Measurements from ENCODE around the gene IMMP2L.

IMMP2L gene

DNA sequence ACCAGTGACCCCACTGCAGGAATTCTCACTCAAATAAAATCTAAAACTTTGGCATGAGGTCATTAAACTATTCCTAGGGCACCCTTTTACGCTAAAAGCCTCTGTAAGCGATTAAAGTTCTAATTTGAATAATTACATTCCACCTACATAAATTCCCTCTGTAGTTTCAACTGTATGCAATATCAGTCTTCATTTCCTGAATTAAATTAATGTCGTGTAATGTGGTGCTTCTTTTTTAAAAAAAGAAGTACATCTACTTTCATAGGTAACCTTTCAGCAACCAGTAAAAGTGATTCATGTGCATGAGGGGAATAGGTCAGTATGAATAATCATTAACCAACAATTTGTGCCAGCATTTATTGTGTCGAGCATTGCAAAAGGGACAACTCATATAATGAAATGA is 44.7 kb downstream of the IMMP2L start:
- DNase-seq (ENCODE audit: low read depth), result no peak
- TF ChIP-seq, protein P1, sequence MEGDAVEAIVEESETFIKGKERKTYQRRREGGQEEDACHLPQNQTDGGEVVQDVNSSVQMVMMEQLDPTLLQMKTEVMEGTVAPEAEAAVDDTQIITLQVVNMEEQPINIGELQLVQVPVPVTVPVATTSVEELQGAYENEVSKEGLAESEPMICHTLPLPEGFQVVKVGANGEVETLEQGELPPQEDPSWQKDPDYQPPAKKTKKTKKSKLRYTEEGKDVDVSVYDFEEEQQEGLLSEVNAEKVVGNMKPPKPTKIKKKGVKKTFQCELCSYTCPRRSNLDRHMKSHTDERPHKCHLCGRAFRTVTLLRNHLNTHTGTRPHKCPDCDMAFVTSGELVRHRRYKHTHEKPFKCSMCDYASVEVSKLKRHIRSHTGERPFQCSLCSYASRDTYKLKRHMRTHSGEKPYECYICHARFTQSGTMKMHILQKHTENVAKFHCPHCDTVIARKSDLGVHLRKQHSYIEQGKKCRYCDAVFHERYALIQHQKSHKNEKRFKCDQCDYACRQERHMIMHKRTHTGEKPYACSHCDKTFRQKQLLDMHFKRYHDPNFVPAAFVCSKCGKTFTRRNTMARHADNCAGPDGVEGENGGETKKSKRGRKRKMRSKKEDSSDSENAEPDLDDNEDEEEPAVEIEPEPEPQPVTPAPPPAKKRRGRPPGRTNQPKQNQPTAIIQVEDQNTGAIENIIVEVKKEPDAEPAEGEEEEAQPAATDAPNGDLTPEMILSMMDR (conservative IDR thresholded peaks at IDR 0.05; ENCODE audit: low read depth, low read length), result no peak
- H3K4me3 ChIP-seq (ENCODE audit: low read length), result no peak overlapping the region

DNA sequence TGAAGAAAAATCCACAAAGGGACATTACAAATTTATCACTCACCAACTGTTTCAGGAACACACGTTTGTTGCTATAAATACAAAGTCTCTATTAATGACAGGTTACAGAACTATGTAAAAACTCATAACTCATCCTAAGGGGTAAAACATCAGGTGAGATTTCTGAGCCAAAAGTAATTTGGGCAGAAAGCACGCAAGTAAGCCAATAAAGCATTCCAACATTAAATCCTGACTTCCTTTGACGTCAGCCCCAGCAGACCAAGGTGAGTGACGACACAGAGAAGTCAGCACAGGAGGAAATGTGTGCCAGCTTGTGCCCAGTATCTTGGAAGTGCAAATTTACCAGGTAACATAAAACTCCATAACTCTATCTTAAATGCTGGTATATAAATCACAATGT is 45.7 kb downstream of the IMMP2L start:
- no peak overlapping the region for H3K4me3 ChIP-seq (ENCODE audit: low read length)
- DNase-seq (ENCODE audit: low read depth), result peak; percentile 51
- TF ChIP-seq, protein P1 (conservative IDR thresholded peaks at IDR 0.05; ENCODE audit: low read depth, low read length), result no peak

DNA sequence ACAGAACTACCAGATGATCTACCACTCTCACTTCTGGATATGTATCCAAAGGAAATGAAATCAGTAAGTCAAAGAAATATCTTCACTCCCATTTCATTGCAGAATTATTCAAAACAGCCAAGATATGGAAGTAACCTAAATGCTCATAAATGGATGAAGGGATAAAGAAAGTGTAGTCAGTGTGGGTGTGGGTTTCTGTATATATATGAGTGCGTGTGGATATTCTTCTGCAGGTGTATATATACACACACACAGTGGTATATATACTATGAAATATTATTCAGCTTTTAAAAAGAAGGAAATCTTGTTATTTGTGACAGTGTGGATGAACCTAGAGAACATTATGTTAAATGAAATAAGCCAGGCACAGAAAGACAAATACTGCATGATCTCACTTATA is 48.7 kb downstream of the IMMP2L start:
- TF ChIP-seq, protein P1 (conservative IDR thresholded peaks at IDR 0.05; ENCODE audit: low read depth, low read length), result no peak
- no peak overlapping the region for H3K4me3 ChIP-seq (ENCODE audit: low read length)
- no peak for DNase-seq (ENCODE audit: low read depth)

DNA sequence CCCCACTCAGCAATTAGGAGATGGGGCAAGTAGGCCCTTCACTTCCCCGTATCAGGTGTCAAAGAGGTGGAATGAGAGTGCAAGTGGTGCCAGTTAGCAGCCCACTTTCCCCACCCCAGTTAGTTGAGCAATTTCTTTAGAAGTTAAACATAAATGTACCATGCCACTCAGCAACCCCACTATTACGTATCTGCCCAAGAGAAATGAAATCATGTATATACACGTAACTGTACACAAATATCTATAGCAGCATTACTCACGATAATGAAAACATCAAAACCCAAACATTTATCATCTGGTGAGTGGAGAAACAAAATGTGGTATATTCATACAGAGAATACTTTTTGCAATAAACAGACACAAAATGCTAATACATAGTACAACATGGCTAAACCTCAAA is 50.4 kb downstream of the IMMP2L start:
- TF ChIP-seq, protein P1 (conservative IDR thresholded peaks at IDR 0.05; ENCODE audit: low read depth, low read length), result no peak
- no peak overlapping the region for H3K4me3 ChIP-seq (ENCODE audit: low read length)
- no peak for DNase-seq (ENCODE audit: low read depth)

DNA sequence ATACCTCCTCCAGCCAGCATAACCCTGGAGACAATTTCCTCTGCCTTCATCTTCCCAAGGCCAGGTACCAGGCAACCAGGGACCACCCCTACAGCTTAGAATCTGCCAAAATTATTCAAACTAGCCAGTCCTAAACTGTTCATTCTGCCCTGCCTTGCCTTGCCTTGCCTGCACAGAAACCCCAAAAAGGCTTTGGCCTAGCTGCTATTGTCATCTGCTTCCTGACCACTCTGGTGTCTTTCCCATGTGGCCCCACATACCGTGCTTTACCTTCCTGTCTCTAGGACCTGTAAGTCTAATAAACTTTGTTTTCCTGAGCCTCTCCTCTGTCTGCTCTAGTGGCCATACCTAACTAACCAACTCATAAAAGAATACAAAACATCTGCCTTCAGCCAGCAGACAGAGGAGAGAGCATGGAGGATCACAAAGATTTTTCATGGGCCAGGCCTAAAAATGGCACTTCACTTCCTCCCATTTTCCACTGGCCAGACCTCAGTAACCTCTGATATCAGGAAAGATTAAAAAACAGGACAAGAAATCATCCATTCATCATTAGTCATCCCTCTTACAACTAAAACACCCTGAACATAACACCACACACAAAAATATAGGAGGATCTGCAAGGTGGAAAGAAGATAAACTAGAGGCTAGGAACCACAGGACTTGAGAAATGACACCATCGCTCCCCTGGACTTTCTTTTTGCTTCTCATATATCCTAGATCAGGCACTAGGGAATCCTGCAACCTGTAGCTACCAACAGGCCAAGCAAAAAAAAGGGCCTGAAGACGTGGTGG is 51.5 kb downstream of the IMMP2L start:
- DNase-seq (ENCODE audit: low read depth), result no peak
- H3K4me3 ChIP-seq (ENCODE audit: low read length), result no peak overlapping the region
- TF ChIP-seq, protein P1 (conservative IDR thresholded peaks at IDR 0.05; ENCODE audit: low read depth, low read length), result no peak

DNA sequence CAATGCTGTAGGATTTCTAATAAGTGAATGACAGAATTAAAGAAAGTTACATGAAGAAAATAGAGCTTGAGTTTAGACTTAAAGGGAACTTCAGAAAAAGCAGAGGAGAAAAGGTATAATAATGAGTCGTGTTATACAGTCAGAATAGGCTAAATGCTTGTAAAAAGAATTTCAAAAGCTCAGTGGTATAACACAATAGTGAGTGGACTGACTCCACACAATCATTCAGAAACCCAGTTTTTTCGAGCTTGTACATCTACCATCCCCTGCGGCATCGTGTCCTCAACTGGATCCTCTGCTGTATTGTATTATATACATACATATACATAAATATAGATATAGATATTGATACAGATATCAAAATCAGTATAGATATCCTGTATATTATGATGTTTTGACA is 52.2 kb downstream of the IMMP2L start:
- no peak overlapping the region for H3K4me3 ChIP-seq (ENCODE audit: low read length)
- TF ChIP-seq, protein P1 (conservative IDR thresholded peaks at IDR 0.05; ENCODE audit: low read depth, low read length), result no peak

DNA sequence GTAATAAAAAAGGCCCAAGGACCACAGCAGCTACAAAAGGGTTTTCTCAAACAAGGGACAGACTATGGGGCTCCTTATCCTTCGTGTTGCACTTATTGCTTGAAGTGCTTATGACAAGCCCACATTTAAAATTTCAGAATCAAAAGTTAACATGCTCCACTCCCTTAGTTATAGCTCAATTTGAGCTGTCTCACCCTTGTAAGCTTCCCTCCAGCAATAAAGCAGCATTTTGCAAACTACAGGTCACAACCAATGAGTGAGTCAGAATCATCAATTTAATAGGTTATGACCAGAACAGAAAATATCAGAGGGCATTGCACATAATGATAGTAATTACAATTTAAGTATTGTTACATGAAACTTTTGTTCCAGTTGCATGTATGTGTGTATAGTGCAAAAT is 53.0 kb downstream of the IMMP2L start:
- no peak overlapping the region for H3K4me3 ChIP-seq (ENCODE audit: low read length)
- no peak for DNase-seq (ENCODE audit: low read depth)
- TF ChIP-seq, protein P1 (conservative IDR thresholded peaks at IDR 0.05; ENCODE audit: low read depth, low read length), result no peak

More for the DNA sequence above, 52.2 kb downstream of the IMMP2L start:
- no peak for DNase-seq (ENCODE audit: low read depth)

All from retinal pigment epithelial cell (primary cell).